HG03039 (cell line): ENCODE results near the gene ELMO1.

ENCODE experiments used
- ATAC-seq: cut with Tn5 transposase; IDR thresholded peaks from one replicate; pipeline ENCODE4 v1.9.1; 2021; ENCODE audit warnings: mild to moderate bottlenecking, moderate library complexity; ENCODE audit not compliant: unreplicated experiment

The ELMO1 gene

GRCh38 chr7:36965625-36966024 lies 483.0 kb downstream of the ELMO1 start:
- ATAC-seq: no peak

- ATAC-seq: no peak
These were observed 484.4 kb downstream of the ELMO1 start for GRCh38 chr7:36964297-36964696.

GRCh38 chr7:36962367-36962766 lies 486.3 kb downstream of the ELMO1 start:
- no peak for ATAC-seq

- ATAC-seq: no peak
These were observed 487.0 kb downstream of the ELMO1 start for GRCh38 chr7:36961693-36962092.

- no peak for ATAC-seq
These were observed 487.6 kb downstream of the ELMO1 start for GRCh38 chr7:36961097-36961496.

GRCh38 chr7:36960105-36960504 lies 488.6 kb downstream of the ELMO1 start:
- ATAC-seq: no peak

- no peak for ATAC-seq
These were observed 490.4 kb downstream of the ELMO1 start for GRCh38 chr7:36958111-36958733.

- no peak for ATAC-seq
These were observed 491.0 kb downstream of the ELMO1 start for GRCh38 chr7:36957620-36958019.

GRCh38 chr7:36956814-36957213 lies 491.9 kb downstream of the ELMO1 start:
- ATAC-seq: no peak

GRCh38 chr7:36955456-36956129 lies 493.1 kb downstream of the ELMO1 start:
- no peak for ATAC-seq

GRCh38 chr7:36951257-36951697 lies 497.4 kb downstream of the ELMO1 start:
- peak; percentile 83 for ATAC-seq

GRCh38 chr7:36949711-36950600 lies 498.7 kb downstream of the ELMO1 start:
- ATAC-seq: no peak

- ATAC-seq: no peak
These were observed 502.3 kb downstream of the ELMO1 start for GRCh38 chr7:36946401-36946739.

- no peak for ATAC-seq
These were observed 502.9 kb downstream of the ELMO1 start for GRCh38 chr7:36945612-36946400.

- ATAC-seq: no peak
These were observed 503.8 kb downstream of the ELMO1 start for GRCh38 chr7:36944838-36945237.

GRCh38 chr7:36943591-36944435 lies 504.9 kb downstream of the ELMO1 start:
- no peak for ATAC-seq

GRCh38 chr7:36942955-36943354 lies 505.7 kb downstream of the ELMO1 start:
- no peak for ATAC-seq

GRCh38 chr7:36942541-36942940 lies 506.1 kb downstream of the ELMO1 start:
- ATAC-seq: no peak

- no peak for ATAC-seq
These were observed 506.6 kb downstream of the ELMO1 start for GRCh38 chr7:36942025-36942424.

GRCh38 chr7:36941359-36941758 lies 507.3 kb downstream of the ELMO1 start:
- ATAC-seq: no peak
